ENCODE data around the gene NDUFS6.

The NDUFS6 gene

GRCh38 chr5:1767524-1768282 is 33.5 kb upstream of the NDUFS6 start:
- no peak for DNase-seq

GRCh38 chr5:1768283-1769000 is 32.8 kb upstream of the NDUFS6 start:
- DNase-seq: no peak

- DNase-seq: no peak
Measured at GRCh38 chr5:1769017-1769640, 32.1 kb upstream of the NDUFS6 start.

- no peak for DNase-seq
Measured at GRCh38 chr5:1769752-1770442, 31.3 kb upstream of the NDUFS6 start.

- DNase-seq: no peak
Measured at GRCh38 chr5:1770443-1770802, 30.8 kb upstream of the NDUFS6 start.

- no peak for DNase-seq
Measured at GRCh38 chr5:1771149-1772065, 29.8 kb upstream of the NDUFS6 start.

- no peak for DNase-seq
Measured at GRCh38 chr5:1772634-1773033, 28.6 kb upstream of the NDUFS6 start.

- DNase-seq: no peak
Measured at GRCh38 chr5:1776831-1777230, 24.4 kb upstream of the NDUFS6 start.

GRCh38 chr5:1777281-1778137 is 23.7 kb upstream of the NDUFS6 start:
- no peak for DNase-seq

- DNase-seq: no peak
Measured at GRCh38 chr5:1778138-1779020, 22.8 kb upstream of the NDUFS6 start.

- DNase-seq: no peak
Measured at GRCh38 chr5:1779021-1779680, 22.1 kb upstream of the NDUFS6 start.

GRCh38 chr5:1779782-1780613 is 21.2 kb upstream of the NDUFS6 start:
- DNase-seq: no peak

GRCh38 chr5:1780614-1780930 is 20.6 kb upstream of the NDUFS6 start:
- DNase-seq: no peak

- no peak for DNase-seq
Measured at GRCh38 chr5:1781107-1781506, 20.1 kb upstream of the NDUFS6 start.

- no peak for DNase-seq
Measured at GRCh38 chr5:1781726-1782384, 19.4 kb upstream of the NDUFS6 start.

- DNase-seq: no peak
Measured at GRCh38 chr5:1782385-1783215, 18.6 kb upstream of the NDUFS6 start.

- DNase-seq: no peak
Measured at GRCh38 chr5:1783216-1783554, 18.0 kb upstream of the NDUFS6 start.
